ENCODE data around the gene HELQ.
"Not testable (repeated sequence)": the region's sequence is repeated elsewhere in the genome, so short reads cannot be mapped to it uniquely, and the experiment has no call there.

The HELQ gene

GRCh38 chr4:83436680-83437079 lies 18.9 kb downstream of the HELQ start:
- DNase-seq (ENCODE audit: low spot score), result no peak

GRCh38 chr4:83431200-83431599 lies 24.4 kb downstream of the HELQ start:
- DNase-seq (ENCODE audit: low spot score), result no peak

- DNase-seq (ENCODE audit: low spot score), result no peak
These were observed 37.4 kb downstream of the HELQ start for GRCh38 chr4:83418211-83418610.

- no peak for DNase-seq (ENCODE audit: low spot score)
These were observed 38.1 kb downstream of the HELQ start for GRCh38 chr4:83417566-83417965.

- DNase-seq (ENCODE audit: low spot score), result no peak
These were observed 41.9 kb downstream of the HELQ start for GRCh38 chr4:83413676-83414075.

GRCh38 chr4:83408908-83409307 lies 46.7 kb downstream of the HELQ start:
- DNase-seq (ENCODE audit: low spot score), result no peak

GRCh38 chr4:83405844-83406816 lies 49.5 kb downstream of the HELQ start:
- DNase-seq (ENCODE audit: low spot score), result no peak

GRCh38 chr4:83398158-83398557 lies 57.5 kb downstream of the HELQ start:
- DNase-seq (ENCODE audit: low spot score), result not testable (repeated sequence)

GRCh38 chr4:83393908-83394307 lies 61.7 kb downstream of the HELQ start:
- DNase-seq (ENCODE audit: low spot score), result no peak

GRCh38 chr4:83392562-83392961 lies 63.1 kb downstream of the HELQ start:
- DNase-seq (ENCODE audit: low spot score), result no peak

GRCh38 chr4:83390944-83391343 lies 64.7 kb downstream of the HELQ start:
- no peak for DNase-seq (ENCODE audit: low spot score)

GRCh38 chr4:83389756-83390505 lies 65.7 kb downstream of the HELQ start:
- DNase-seq (ENCODE audit: low spot score), result no peak

- DNase-seq (ENCODE audit: low spot score), result no peak
These were observed 66.4 kb downstream of the HELQ start for GRCh38 chr4:83389037-83389720.

GRCh38 chr4:83388313-83388676 lies 67.3 kb downstream of the HELQ start:
- no peak for DNase-seq (ENCODE audit: low spot score)

- no peak for DNase-seq (ENCODE audit: low spot score)
These were observed 67.9 kb downstream of the HELQ start for GRCh38 chr4:83387476-83388312.

- DNase-seq (ENCODE audit: low spot score), result no peak
These were observed 68.6 kb downstream of the HELQ start for GRCh38 chr4:83387012-83387411.

GRCh38 chr4:83382850-83383249 lies 72.8 kb downstream of the HELQ start:
- no peak for DNase-seq (ENCODE audit: low spot score)

GRCh38 chr4:83381173-83381572 lies 74.5 kb downstream of the HELQ start:
- DNase-seq (ENCODE audit: low spot score), result no peak

GRCh38 chr4:83378419-83378818 lies 77.2 kb downstream of the HELQ start:
- DNase-seq (ENCODE audit: low spot score), result no peak

- DNase-seq (ENCODE audit: low spot score), result no peak
These were observed 82.7 kb downstream of the HELQ start for GRCh38 chr4:83372931-83373330.

- no peak for DNase-seq (ENCODE audit: low spot score)
These were observed 83.7 kb downstream of the HELQ start for GRCh38 chr4:83371936-83372335.

Measured in SK-N-DZ (cell line).